Measurements from ENCODE around the gene GPN2.

DNA sequence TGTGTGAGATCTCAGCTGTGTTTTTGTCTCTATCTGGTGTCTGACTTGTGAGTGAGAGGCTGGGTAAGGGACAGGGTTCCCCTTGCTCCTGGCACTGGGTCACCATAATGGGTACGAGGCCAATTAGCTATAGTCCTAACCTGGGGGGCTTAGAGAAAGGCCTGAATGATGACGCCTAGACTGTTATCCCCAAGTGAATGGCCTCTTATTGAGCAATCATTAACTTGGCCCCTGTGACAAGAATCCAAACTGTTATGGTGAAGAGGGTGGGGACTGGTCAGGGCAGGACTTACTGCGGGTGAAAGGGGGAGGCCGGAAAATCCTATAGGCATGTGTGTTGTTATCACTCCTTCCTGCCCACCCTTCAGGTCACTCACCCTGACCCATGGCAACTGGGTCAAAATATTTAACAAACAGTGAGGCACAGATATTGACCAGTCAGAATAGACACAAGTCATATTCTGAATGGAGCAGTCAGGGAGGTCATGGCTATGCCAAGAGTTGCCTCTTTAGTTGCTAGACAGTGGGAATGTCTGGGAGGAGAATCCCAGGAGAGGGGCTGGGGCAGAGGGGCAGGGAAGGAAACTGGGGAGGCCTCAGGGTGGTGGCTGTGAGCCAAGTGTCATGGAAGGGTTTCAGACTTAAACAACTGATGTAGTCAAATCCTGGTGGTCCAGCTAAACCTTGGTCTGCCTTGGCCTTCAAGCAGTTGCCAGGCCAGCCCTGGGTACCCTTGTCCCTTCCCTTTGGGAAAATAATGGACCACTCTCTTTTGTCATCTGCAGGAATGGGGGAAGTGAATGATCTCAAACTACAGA lies 20.5 kb upstream of the GPN2 start:
- no peak for TF ChIP-seq POLR2A (IDR thresholded peaks at IDR 0.05)
- TF ChIP-seq, protein P1, sequence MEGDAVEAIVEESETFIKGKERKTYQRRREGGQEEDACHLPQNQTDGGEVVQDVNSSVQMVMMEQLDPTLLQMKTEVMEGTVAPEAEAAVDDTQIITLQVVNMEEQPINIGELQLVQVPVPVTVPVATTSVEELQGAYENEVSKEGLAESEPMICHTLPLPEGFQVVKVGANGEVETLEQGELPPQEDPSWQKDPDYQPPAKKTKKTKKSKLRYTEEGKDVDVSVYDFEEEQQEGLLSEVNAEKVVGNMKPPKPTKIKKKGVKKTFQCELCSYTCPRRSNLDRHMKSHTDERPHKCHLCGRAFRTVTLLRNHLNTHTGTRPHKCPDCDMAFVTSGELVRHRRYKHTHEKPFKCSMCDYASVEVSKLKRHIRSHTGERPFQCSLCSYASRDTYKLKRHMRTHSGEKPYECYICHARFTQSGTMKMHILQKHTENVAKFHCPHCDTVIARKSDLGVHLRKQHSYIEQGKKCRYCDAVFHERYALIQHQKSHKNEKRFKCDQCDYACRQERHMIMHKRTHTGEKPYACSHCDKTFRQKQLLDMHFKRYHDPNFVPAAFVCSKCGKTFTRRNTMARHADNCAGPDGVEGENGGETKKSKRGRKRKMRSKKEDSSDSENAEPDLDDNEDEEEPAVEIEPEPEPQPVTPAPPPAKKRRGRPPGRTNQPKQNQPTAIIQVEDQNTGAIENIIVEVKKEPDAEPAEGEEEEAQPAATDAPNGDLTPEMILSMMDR (IDR thresholded peaks at IDR 0.05 in 4 of 5, conservative IDR thresholded peaks at IDR 0.05 in 1 of 5) = no peak

Data from gastrocnemius medialis (tissue), 4 donors.